Measurements from ENCODE around the gene IFT25. TPM values are rescaled to one million over a fixed set of nuclear protein-coding genes. Genes with fewer than 3 reads are reported as not detected.
A peak's percentile ranks its signal among the peaks of the same experiment; 100 is the strongest.

The IFT25 gene
- total and polyA plus RNA-seq, 2 of the 13 experiments (the other 11 are each of a cell fraction or from before 2014, with no cell fraction given) = 19.7 to 48.0 TPM

DNA sequence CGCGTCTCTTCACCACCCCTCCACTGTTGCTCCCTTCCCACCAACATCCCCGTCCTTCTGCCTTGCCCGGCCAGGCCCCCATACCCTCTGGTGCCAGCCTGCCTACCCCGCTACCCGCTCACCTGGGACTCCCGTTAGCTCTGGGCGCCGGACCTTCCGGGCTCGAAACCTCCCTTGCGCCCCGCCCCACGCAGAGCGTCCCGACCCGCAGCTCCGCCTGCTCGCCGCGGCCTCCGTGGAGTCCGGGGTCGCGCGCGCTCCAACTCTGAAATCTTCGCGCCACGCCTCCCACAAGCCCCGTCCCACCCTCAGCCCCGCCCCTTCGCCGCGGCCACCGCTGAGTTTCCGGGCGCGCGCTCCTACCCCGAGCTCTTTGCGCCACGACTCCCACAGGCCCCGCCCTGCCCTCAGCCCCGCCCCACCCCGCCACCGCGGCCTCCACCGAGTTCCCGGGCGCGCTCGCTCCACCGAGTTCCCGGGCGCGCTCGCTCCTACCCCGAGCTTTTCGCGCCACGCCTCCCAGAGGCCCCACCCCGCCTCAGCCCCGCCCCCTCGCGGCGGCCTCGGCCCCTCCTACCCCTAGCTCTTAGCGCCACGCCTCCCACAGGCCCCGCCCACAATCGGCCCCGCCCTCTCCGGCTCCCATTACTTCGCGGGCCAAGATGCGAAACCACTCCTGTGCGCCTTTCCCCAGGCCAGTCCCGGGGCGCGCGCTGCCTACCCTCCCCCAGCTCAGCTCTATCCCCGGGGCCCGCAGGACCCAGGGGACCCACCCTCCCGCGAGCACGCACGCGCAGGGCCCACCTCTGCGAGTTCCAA is at the start of gene IFT25 (continued):
- TF ChIP-seq, protein P1, sequence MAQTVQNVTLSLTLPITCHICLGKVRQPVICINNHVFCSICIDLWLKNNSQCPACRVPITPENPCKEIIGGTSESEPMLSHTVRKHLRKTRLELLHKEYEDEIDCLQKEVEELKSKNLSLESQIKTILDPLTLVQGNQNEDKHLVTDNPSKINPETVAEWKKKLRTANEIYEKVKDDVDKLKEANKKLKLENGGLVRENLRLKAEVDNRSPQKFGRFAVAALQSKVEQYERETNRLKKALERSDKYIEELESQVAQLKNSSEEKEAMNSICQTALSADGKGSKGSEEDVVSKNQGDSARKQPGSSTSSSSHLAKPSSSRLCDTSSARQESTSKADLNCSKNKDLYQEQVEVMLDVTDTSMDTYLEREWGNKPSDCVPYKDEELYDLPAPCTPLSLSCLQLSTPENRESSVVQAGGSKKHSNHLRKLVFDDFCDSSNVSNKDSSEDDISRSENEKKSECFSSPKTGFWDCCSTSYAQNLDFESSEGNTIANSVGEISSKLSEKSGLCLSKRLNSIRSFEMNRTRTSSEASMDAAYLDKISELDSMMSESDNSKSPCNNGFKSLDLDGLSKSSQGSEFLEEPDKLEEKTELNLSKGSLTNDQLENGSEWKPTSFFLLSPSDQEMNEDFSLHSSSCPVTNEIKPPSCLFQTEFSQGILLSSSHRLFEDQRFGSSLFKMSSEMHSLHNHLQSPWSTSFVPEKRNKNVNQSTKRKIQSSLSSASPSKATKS (CRISPR knock-in tag; IDR thresholded peaks at IDR 0.05) = no peak; the same call in 1 of the 2 replicates
- TF ChIP-seq ZNF569 (CRISPR knock-in tag; IDR thresholded peaks at IDR 0.05; ENCODE audit: borderline replicate concordance) (no peak), ATRX (CRISPR knock-in tag; IDR thresholded peaks at IDR 0.05; ENCODE audit: borderline replicate concordance) (no peak), ASH2L (IDR thresholded peaks at IDR 0.05; ENCODE audit: insufficient read length, low read depth, low read length) (peak; percentile 67), TRIM24 (CRISPR knock-in tag; IDR thresholded peaks at IDR 0.05) (no peak), PAWR (CRISPR knock-in tag; IDR thresholded peaks at IDR 0.05; ENCODE audit: borderline replicate concordance) (no peak), SAFB2 (CRISPR knock-in tag; IDR thresholded peaks at IDR 0.05; ENCODE audit: borderline replicate concordance, low read depth) (no peak), HHEX (CRISPR knock-in tag; IDR thresholded peaks at IDR 0.05) (no peak), HMG20A (CRISPR knock-in tag; IDR thresholded peaks at IDR 0.05; ENCODE audit: borderline replicate concordance) (no peak), ZNF550 (CRISPR knock-in tag; IDR thresholded peaks at IDR 0.05; ENCODE audit: borderline replicate concordance) (no peak), POGZ (CRISPR knock-in tag; IDR thresholded peaks at IDR 0.05) (peak; percentile 33; the same call in 1 of the 2 replicates)
- TF ChIP-seq, protein P2, sequence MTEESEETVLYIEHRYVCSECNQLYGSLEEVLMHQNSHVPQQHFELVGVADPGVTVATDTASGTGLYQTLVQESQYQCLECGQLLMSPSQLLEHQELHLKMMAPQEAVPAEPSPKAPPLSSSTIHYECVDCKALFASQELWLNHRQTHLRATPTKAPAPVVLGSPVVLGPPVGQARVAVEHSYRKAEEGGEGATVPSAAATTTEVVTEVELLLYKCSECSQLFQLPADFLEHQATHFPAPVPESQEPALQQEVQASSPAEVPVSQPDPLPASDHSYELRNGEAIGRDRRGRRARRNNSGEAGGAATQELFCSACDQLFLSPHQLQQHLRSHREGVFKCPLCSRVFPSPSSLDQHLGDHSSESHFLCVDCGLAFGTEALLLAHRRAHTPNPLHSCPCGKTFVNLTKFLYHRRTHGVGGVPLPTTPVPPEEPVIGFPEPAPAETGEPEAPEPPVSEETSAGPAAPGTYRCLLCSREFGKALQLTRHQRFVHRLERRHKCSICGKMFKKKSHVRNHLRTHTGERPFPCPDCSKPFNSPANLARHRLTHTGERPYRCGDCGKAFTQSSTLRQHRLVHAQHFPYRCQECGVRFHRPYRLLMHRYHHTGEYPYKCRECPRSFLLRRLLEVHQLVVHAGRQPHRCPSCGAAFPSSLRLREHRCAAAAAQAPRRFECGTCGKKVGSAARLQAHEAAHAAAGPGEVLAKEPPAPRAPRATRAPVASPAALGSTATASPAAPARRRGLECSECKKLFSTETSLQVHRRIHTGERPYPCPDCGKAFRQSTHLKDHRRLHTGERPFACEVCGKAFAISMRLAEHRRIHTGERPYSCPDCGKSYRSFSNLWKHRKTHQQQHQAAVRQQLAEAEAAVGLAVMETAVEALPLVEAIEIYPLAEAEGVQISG (CRISPR knock-in tag; IDR thresholded peaks at IDR 0.05) = peak; percentile 27; the same call in 1 of the 2 replicates
- TF ChIP-seq, protein P3, sequence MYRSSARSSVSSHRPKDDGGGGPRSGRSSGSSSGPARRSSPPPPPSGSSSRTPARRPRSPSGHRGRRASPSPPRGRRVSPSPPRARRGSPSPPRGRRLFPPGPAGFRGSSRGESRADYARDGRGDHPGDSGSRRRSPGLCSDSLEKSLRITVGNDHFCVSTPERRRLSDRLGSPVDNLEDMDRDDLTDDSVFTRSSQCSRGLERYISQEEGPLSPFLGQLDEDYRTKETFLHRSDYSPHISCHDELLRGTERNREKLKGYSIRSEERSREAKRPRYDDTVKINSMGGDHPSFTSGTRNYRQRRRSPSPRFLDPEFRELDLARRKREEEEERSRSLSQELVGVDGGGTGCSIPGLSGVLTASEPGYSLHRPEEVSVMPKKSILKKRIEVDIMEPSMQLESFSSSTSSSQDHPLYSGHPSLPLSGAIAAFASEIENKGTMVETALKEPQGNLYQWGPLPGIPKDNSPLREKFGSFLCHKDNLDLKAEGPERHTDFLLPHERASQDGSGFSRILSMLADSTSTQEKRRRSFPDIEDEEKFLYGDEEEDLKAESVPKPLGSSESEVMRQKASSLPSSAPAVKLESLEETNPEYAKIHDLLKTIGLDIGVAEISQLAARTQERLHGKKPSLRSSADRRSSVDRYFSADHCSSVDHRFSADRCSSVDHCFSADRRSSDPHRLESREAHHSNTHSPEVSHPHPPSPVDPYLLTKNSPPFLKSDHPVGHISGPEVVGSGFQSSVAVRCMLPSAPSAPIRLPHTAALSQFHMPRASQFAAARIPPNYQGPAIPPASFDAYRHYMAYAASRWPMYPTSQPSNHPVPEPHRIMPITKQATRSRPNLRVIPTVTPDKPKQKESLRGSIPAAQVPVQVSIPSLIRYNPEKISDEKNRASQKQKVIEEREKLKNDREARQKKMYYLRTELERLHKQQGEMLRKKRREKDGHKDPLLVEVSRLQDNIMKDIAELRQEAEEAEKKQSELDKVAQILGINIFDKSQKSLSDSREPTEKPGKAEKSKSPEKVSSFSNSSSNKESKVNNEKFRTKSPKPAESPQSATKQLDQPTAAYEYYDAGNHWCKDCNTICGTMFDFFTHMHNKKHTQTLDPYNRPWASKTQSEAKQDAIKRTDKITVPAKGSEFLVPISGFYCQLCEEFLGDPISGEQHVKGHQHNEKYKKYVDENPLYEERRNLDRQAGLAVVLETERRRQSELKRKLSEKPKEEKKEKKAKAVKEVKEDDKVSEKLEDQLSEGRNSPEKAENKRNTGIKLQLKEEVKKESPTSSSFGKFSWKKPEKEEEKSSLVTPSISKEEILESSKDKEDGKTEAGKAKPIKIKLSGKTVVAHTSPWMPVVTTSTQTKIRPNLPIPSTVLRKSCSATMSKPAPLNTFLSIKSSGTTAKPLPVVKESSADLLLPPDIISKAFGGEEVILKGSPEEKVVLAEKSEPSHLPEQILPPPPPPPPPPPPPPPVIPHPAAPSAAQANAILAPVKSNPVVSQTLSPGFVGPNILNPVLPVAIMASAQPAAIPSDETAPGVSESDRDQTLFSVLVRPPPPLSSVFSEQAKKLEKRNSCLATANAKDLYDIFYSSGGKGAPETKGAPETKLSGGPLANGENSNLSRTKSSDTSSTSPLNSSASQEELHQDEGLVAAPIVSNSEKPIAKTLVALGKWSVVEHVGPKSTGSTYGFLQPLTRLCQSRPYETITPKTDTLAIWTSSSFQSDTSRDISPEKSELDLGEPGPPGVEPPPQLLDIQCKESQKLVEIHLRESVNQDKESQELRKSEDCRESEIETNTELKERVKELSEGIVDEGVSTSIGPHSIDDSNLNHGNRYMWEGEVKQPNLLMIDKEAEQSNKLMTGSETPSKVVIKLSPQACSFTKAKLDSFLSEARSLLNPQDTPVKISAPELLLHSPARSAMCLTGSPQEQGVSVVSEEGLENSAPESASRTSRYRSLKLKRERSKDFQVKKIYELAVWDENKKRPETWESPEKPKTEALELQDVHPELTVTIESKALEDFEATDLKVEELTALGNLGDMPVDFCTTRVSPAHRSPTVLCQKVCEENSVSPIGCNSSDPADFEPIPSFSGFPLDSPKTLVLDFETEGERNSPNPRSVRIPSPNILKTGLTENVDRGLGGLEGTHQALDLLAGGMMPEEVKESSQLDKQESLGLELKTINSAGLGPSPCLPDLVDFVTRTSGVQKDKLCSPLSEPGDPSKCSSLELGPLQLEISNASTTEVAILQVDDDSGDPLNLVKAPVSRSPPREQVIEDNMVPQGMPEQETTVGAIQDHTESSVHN (CRISPR knock-in tag; IDR thresholded peaks at IDR 0.05) = 0 out of 2 replicates have a peak, but pooled peaks have one; percentile 65
- TF ChIP-seq, protein P4, sequence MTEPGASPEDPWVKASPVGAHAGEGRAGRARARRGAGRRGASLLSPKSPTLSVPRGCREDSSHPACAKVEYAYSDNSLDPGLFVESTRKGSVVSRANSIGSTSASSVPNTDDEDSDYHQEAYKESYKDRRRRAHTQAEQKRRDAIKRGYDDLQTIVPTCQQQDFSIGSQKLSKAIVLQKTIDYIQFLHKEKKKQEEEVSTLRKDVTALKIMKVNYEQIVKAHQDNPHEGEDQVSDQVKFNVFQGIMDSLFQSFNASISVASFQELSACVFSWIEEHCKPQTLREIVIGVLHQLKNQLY (CRISPR knock-in tag; IDR thresholded peaks at IDR 0.05) = no peak

Data from HepG2 (cell line).